Measurements from ENCODE around the gene USP26. TPM values are rescaled to one million over a fixed set of nuclear protein-coding genes. Genes with fewer than 3 reads are reported as not detected.
A peak's percentile ranks its signal among the peaks of the same experiment; 100 is the strongest.
"Not testable (repeated sequence)": the region's sequence is repeated elsewhere in the genome, so short reads cannot be mapped to it uniquely, and the experiment has no call there.

USP26 gene
- polyA plus RNA-seq, 4 donors = not detected

DNA sequence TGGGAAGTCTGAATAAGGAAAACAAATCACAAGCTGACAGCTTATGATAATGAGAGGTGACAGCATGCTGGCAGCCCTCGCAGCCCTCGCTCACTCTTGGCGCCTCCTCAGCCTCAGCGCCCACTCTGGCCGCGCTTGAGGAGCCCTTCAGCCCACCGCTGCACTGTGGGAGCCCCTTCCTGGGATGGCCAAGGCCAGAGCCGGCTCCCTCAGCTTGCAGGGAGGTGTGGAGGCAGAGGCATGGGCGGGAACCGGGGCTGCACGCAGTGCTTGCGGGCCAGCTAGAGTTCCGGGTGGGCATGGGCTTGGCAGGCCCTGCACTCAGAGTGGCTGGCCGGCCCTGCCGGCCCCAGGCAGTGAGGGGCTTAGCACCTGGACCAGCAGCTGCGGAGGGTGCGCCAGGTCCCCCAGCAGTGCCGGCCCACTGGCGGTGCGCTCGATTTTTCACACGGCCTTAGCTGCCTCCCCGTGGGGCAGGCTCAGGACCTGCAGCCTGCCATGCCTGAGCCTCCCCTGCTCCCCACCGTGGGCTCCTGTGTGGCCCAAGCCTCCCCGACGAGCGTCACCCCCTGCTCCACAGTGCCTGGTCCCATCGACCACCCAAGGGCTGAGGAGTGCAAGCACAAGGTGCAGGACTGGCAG is 52.6 kb downstream of the USP26 start:
- not testable (repeated sequence) for DNase-seq (ENCODE audit: low read depth in 4 of 4, low spot score in 3 of 4)

DNA sequence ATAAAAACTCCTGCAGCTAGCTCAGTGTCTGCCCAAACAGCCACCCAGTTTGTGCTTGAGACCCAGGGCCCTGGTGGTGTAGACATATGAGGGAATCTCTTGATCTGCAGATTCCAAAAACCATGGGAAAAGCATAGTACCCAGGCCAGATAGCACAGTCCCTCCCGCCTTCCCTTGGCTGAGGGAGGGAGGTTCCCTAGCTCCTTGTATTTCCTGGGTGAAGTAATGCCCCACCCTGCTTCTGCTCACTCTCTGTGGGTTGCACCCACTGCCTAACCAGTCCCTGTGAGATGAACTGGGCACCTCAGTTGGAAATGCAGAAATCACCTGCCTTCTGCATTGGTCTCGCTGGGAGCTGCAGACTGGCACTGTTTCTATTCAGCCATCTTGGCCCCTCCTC is 54.6 kb downstream of the USP26 start:
- DNase-seq (ENCODE audit: low read depth in 4 of 4, low spot score in 3 of 4) = no peak

- DNase-seq (ENCODE audit: low read depth in 4 of 4, low spot score in 3 of 4) = no peak
Observed at GRCh38 chrX:133033010-133033409, 63.9 kb downstream of the USP26 start.

- DNase-seq (ENCODE audit: low read depth in 4 of 4, low spot score in 3 of 4) = no peak
Observed at GRCh38 chrX:133018229-133018628, 78.7 kb downstream of the USP26 start.

DNA sequence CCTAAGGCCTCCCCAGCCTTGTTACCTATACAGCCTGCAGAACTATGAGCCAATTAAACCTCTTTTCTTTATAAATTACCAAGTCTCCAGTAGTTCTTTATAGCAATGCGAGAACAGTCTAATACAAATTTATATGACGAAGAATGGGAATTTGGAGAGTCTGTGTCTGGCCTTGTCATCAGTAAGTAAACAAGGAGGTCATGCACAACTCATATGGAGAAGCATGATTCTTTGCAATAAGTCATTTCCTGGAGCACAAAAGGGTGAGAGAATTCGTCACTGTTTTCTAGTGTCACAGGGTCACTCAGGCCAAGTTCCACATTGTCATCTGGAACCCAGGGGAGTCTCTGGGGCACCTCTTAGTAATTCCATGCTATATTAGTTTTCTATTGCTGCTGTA is 89.5 kb downstream of the USP26 start:
- DNase-seq (ENCODE audit: low read depth in 4 of 4, low spot score in 3 of 4) = no peak

DNA sequence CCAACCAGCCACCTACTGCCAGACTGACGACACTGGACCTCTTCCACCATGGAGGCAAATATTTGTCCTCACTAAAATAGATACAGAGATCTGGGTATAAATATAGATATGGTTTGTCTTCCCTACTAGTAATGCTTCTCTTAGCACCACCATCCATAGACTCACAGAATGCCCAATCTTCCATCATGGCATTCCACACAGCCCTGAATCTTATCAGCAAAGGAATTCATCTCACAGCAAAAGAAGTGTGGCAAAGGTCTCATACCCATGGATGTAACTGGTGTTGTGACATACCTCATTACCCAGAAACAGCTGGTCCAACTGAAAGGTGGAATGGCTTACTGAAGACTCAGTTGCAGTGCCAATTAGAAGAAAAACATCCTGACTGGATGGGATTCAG is 91.3 kb downstream of the USP26 start:
- DNase-seq (ENCODE audit: low read depth in 4 of 4, low spot score in 3 of 4) = no peak

- peak in 2 of 4 donors; percentile 1 to 7 for DNase-seq (ENCODE audit: low read depth in 4 of 4, low spot score in 3 of 4)
Observed at GRCh38 chrX:133005042-133005441, 91.9 kb downstream of the USP26 start.

GRCh38 chrX:132999209-132999608 is 97.7 kb downstream of the USP26 start:
- no peak for DNase-seq (ENCODE audit: low read depth in 4 of 4, low spot score in 3 of 4)

DNA sequence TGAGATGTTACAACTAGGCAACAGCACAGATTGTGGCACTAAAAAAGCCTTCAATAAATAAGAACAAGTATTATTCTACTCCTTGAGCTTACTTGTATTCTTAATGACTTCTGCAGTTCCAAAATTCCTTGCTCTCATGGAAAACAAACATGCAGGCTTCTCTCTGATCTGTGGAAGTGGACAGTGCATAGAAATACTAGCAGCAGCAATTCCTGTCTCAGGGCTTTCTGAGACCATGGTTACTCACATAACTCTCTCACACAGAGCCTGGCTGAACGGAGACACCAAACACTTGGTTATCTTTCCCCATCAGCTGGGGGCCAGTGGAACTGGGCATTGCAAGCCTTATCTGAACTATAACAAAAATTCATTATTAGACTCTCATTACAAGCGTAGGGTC is 106.1 kb downstream of the USP26 start:
- no peak for DNase-seq (ENCODE audit: low read depth in 4 of 4, low spot score in 3 of 4)

DNA sequence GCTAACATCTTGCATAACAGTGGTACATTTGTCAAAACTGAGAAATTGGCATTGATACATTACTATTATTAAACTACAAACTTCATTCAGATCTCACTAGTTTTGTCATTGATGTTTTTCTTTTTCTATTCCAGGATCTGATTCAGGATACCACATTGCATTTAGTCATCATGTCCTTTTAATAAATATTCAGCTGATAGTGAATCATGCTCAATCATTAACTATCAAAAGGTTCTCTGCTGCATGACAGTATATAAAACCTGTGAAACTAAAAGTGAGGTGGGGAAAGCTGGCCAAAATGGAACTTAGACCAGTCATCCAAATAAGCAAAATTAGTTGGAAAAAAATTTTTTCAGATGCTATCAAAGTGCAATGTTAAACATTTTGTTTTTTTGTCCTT is 110.4 kb downstream of the USP26 start:
- no peak for DNase-seq (ENCODE audit: low read depth in 4 of 4, low spot score in 3 of 4)

GRCh38 chrX:132984058-132984650 is 112.8 kb downstream of the USP26 start:
- DNase-seq (ENCODE audit: low read depth in 4 of 4, low spot score in 3 of 4) = no peak

GRCh38 chrX:132983496-132983895 is 113.4 kb downstream of the USP26 start:
- no peak for DNase-seq (ENCODE audit: low read depth in 4 of 4, low spot score in 3 of 4)

GRCh38 chrX:132980035-132980434 is 116.9 kb downstream of the USP26 start:
- not testable (repeated sequence) for DNase-seq (ENCODE audit: low read depth in 4 of 4, low spot score in 3 of 4)

Other genes starting within 250 kb of the USP26 start
- gene HS6ST2, start 138.5 kb downstream of the USP26 start, polyA plus RNA-seq (ENCODE audit: insufficient read length in 4 of 4) = 10 to 100 TPM; 25.5 to 28.7 (median 27.6) TPM
- gene TFDP3, start 121.2 kb upstream of the USP26 start, polyA plus RNA-seq (ENCODE audit: insufficient read length in 4 of 4) = under 1 TPM in 1 of 4 donors, not detected in 3; 0.05 TPM

All from right renal pelvis (tissue), 4 donors.